COLO668 (cell line): ENCODE measurements around the gene GPC2.
"Not testable (repeated sequence)": the region's sequence is repeated elsewhere in the genome, so short reads cannot be mapped to it uniquely, and the experiment has no call there.

Experiments used
- DNase-seq: peaks from one replicate; lab custom pipeline; 2025; ENCODE audit not compliant: unreplicated experiment; lab: John Stamatoyannopoulos, UW

The GPC2 gene

DNA sequence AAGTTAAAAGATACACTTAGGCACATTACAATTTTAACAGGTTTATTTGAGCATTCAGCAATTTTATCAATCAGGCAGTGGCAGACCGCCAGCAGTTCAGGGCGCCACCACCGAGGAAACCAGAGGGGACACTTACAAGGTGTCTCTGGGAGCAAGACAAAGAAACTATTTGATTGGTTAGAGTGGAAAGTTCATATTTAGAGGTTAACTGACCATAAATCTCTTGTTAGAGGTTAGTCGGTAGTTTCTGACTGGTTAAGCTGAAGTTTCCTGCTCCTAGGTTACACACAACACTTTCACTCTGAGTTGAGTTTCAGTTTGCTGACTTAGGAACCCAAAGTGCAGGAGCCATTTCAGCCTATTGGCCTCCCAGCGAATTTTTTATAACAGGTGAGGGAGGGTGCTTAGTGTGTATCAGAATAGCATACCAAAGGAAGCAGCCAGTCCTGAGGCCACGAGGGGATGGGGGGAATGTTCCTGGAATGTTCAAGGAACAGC, 31.8 kb upstream of the GPC2 start:
- DNase-seq, result no peak

DNA sequence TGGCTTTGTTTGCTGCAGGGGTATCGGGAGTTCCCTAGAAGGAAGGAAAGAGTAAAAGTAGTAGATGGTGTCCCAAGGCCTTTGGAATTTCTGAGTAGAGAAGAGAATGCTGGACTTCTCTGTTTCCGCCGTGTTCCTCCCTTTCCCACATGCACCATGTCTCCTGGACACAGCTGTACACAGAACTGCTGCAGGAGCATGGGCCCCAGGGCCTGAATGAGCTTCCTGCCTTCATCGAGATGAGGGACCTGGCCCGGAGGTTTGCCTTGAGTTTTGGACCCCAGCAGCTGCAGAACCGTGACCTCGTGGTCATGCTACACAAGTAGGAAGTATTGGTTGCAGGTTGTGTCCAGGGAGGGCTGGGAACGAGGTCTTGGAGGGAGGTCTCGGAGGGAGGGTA, 27.3 kb upstream of the GPC2 start:
- no peak for DNase-seq

- no peak for DNase-seq
Observed at GRCh38 chr7:100200693-100201092, 23.5 kb upstream of the GPC2 start.

DNA sequence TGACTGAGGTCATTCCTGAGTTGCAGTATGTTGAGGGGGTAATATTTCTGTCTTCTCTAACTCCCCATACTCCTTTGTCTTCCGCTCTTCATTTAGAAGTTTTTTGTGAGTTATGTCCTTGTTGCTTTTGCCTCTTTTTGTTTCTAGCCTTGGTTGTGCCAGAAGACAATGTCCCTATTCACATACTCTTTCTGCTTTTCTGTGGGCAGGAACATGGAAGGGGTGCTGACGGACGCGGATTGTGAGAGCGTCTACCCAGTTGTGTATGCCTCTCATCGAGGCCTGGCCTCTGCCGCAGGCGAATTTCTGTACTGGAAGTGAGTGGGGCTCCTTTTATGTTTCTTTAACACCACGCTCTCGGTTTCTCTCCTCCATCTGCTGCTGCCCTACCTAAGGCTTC, 21.1 kb upstream of the GPC2 start:
- DNase-seq, result no peak

DNA sequence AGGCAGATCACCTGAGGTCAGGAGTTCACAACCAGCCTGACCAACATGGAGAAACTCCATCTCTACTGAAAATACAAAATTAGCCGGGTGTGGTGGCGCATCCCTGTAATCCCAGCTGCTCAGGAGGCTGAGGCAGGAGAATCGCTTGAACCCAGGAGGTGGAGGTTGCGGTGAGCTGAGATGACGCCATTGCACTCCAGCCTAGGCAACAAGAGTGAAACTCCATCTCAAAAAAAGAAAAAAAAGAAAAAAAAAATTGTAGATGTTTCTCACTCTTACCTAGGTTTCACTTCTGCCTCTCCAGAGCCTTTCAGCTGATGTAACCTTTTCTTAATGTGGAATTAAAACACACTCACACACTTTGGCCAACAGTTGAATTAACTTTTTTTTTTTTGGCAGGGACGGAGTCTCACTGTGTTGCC, 18.7 kb upstream of the GPC2 start:
- not testable (repeated sequence) for DNase-seq

DNA sequence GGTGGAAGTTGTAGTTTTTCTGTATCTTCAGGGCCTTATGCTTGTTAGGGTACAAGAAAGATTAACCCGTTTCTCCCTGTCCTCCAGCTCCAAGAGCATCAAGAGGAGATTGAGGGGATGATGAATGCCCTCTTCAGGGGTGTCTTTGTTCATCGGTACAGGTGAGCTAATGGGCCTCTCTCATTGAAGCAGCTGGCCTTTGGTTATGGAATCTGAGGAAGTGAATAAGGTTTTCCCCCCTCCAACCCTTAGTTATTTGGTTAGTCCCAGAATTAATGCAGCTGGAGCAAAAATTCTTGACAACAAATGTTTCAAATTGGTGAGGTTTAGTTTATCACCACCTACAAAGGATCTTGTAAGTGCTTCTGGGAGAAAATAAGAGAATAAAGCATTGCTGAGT, 18.0 kb upstream of the GPC2 start:
- no peak for DNase-seq

DNA sequence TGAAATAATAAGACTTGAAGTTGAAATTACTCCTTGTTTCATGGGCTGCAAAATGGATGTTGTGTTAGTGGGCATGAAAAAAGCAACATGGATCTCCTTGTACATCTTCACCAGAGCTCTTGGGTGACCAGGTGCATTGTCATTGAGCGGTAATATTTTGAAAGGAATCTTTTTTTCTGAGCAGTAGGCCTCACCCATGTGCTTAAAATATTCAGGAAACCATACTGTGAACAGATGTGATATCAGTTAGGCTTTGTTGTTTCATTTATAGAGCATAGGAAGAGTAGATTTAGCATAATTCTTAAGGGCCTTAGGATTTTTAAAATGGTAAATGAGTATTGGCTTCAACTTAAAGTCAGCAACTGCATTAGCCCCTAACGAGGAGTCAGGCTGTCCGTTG, 15.8 kb upstream of the GPC2 start:
- no peak for DNase-seq

GRCh38 chr7:100192281-100192862, 15.2 kb upstream of the GPC2 start:
- DNase-seq, result not testable (repeated sequence)

GRCh38 chr7:100191775-100192174, 14.6 kb upstream of the GPC2 start:
- no peak for DNase-seq

DNA sequence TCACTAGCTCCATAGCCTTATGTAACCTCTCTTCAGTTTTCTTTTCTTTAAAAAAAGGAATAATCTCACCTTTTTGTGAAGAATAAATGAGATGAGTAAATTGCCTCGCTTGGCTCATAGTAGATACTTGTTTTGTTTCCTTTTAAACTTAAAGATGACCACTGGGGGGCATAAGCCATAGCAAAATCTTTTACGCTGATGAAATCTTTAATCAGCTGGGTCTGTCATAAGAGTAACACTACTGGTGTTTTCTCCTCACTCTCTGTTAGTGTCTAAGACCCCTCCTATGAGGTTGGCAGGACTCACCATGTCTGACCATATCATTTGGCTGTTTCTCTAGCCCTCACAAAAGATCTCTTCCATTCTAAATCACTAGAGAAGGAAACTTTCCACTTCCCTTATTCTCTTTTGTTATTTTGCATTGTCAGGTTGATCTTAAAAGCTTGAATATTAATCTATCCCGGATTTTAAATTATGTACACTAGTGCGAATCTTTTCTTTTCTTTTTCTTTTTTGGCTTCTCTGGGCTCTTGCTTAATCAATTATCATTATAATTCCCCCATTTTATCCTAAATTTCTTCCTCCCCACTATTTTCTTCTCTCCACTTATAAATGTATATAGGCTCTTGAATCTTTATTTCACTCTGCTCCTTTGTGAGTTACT, 13.0 kb upstream of the GPC2 start:
- DNase-seq, result no peak

DNA sequence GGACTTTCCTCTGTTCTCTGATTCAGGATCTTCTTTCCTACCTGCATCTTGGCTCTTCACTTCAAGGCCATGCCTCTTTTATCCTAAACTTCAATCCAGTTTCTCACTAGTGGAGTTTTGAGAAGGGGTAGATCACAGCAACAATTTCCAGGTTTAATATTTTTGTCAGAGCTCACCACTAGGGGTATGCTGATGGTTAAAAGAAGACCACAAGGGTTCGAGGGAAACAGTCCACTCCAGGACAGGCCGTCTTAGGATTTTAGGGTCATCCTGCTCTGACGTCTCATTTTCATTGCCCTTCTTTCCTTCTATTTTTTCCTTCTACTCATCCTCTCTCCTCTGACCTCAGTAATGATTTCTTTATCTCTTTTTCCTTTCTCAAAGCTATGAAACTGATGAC, 11.9 kb upstream of the GPC2 start:
- DNase-seq, result no peak

DNA sequence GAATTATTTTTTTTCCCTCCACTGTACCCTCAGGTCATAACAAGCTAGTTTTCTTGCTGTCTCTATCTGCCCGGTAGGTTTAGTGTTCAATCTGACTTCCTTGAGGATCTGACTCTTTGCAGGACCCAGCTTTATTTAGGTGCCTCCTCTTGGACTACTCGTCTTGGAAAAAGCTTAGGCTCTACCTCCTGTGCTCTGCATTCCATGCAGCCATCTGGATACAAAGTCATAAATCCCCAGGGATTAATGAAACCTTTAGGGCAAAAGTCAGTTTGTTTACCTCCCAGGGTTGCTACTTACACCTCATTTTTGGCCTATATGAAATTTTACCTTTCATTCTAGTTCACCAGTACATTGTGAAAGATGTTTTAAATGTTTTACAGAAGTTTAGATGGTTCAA, 8.5 kb upstream of the GPC2 start:
- no peak for DNase-seq

- not testable (repeated sequence) for DNase-seq
Observed at GRCh38 chr7:100183090-100183489, 5.9 kb upstream of the GPC2 start.

DNA sequence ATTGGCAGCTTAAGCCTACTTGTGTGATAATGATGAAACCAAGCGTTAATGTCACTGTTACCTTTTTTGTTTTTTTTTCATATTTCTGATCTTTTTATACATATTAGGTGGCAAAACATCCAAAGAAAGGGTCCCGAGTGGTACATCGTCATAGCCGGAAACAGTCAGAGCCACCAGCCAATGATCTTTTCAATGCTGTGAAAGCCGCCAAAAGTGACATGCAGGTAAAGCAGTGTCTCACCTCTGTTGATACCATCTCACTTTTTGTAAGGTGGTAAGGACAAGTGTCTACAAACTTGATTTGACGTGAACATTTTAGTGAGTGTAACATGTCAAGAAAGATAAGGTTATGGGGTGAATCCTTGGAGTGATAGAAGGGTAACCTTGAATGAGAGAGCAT, 5.4 kb upstream of the GPC2 start:
- not testable (repeated sequence) for DNase-seq

DNA sequence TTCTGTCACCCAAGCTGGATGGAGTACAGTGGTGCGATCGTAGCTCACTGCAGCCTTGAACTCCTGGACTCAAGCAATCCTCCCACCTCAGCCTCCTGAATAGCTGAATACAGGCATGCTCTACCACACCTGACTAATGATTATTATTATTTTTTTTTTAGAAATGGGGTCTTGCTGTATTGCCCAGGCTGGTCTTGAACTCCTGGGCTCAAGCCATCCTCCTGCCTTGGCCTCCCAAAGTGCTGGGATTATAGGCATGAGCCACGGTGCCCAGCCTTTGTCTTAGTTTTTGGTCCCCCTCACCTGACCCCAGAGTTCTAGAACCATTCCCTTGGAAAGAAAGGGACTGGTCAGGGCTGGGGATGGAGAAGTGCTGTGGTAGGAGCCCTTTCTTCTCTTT, 2.9 kb upstream of the GPC2 start:
- DNase-seq, result not testable (repeated sequence)

- DNase-seq, result no peak
Observed at GRCh38 chr7:100176096-100177044, 811 bp downstream of the GPC2 start.

GRCh38 chr7:100175296-100175935, 1.8 kb downstream of the GPC2 start:
- DNase-seq, result no peak

- DNase-seq, result no peak
Observed at GRCh38 chr7:100174582-100174981, 2.6 kb downstream of the GPC2 start.

GRCh38 chr7:100173806-100174495, 3.2 kb downstream of the GPC2 start:
- no peak for DNase-seq

GRCh38 chr7:100171840-100172239, 5.3 kb downstream of the GPC2 start:
- no peak for DNase-seq
